GM18907 (cell line): ENCODE data around the gene GRAMD2A.
A peak's percentile ranks its signal among the peaks of the same experiment; 100 is the strongest.

Experiments
- ATAC-seq: cut with Tn5 transposase; IDR thresholded peaks from one replicate; pipeline ENCODE4 v1.9.1; 2021; ENCODE audit warnings: mild to moderate bottlenecking, moderate library complexity; ENCODE audit not compliant: unreplicated experiment

The GRAMD2A gene

GRCh38 chr15:72140088-72140487 is 57.5 kb downstream of the GRAMD2A start:
- no peak for ATAC-seq

DNA sequence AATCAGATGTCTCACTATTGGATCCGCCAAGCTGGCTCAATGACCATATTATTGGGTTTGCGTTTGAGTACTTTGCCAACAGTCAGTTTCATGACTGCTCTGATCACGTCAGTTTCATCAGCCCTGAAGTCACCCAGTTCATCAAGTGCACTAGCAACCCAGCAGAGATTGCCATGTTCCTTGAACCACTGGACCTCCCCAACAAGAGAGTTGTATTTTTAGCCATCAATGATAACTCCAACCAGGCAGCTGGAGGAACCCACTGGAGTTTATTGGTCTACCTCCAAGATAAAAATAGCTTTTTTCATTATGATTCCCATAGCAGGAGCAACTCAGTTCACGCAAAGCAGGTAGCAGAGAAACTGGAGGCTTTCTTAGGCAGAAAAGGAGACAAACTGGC is 57.9 kb downstream of the GRAMD2A start:
- ATAC-seq: no peak

DNA sequence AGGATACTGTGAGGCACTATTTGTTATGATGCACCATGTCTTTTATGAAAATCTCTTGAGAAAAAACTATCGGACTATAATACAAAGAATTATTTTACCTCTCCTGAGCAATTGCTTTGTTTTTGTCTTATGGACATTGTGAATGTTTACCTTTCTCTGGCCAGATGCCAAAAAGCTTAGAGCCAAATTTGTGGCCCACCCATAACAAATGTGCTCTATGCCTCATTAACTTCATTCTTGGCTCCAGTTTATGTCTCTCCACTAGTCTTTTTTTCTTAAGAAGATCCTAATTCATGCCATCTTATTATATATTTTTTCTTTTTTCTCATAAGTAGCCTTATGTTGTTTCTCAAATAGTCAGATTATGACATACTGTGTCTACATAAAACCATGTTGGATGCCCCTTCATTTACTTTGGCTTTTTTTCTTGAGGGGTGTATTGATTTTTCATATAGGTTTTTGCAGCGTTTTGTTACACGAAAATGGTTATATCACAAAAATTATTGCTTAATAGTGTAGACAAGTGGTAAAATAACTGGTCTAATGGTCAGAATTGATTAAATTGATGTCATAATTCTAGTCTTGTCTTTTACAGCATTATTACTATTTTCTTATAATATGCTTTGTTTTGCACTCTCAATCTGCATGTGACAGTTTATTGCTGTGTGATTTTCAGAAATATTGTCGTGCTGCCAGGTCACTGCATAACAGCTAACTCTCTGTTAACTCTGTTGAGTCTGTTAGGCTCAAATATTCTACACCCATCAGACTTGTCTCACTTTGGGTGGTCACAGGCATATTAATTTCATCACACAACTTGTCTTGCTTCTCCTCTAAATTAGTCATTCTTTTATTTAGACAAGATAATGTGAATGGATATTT is 61.2 kb downstream of the GRAMD2A start:
- ATAC-seq: no peak

GRCh38 chr15:72135719-72136118 is 61.9 kb downstream of the GRAMD2A start:
- ATAC-seq: no peak

GRCh38 chr15:72133211-72133610 is 64.4 kb downstream of the GRAMD2A start:
- ATAC-seq: no peak

GRCh38 chr15:72131922-72132321 is 65.7 kb downstream of the GRAMD2A start:
- no peak for ATAC-seq

- ATAC-seq: no peak
Measured at GRCh38 chr15:72130272-72130671, 67.3 kb downstream of the GRAMD2A start.

- ATAC-seq: no peak
Measured at GRCh38 chr15:72128359-72128758, 69.2 kb downstream of the GRAMD2A start.

GRCh38 chr15:72127724-72128322 is 69.8 kb downstream of the GRAMD2A start:
- ATAC-seq: no peak

GRCh38 chr15:72124218-72124617 is 73.4 kb downstream of the GRAMD2A start:
- no peak for ATAC-seq

DNA sequence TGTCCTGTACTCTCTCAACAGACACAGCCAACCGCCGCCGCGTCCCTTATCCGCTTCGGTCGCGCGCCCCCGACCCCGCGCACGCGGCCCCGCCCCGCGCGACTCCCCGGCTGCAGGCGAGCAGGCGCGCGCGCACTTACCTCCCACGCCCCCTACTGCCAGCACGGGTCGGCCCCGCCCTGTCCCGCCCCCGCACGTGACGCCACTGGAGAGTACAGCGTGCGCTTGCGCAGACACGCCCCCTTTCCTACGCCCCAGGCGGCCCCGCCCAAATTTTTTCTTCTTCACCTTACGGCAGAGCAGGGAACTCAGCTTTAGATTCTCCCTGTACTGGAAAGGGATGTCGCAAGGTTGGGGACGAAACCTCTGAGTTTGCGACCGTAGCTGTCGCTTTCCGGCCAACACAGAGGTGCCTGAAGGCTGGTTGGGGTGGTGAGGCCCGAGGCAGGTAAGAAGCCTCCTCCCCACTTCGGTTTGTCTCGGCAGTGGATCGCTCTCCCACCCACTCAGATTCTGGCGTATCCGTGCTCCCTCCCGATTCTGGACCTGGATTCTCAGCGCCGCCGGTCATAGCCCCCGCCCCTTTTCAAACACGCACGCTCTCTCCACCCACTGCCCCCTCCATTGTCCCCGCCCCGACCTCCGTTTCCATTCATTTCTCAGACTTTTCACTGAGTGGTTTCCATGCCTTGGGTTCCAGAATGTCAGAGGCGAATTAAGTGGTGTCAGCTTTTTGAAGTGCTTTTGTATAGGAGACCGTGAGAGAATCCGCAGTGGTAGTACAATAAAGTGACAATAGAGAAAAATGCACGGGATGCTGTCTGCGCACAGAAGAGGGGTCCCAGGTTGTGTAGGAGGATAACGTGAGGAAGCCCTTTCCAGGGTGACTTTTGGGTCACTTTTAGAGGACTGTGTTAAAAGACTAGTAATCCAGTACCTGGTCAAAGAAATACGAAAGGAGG is 79.3 kb downstream of the GRAMD2A start, which contains the start of the genes MYO9A and SENP8:
Gene MYO9A, minus strand, starts transcription at position 134 of the 962 bp plus-strand sequence. CDS start 71,587 bp downstream, outside the sequence.
Gene SENP8, plus strand, starts transcription at position 387 of the 962 bp plus-strand sequence. CDS start 21,221 bp downstream, outside the sequence.
- ATAC-seq: peak; percentile 70

DNA sequence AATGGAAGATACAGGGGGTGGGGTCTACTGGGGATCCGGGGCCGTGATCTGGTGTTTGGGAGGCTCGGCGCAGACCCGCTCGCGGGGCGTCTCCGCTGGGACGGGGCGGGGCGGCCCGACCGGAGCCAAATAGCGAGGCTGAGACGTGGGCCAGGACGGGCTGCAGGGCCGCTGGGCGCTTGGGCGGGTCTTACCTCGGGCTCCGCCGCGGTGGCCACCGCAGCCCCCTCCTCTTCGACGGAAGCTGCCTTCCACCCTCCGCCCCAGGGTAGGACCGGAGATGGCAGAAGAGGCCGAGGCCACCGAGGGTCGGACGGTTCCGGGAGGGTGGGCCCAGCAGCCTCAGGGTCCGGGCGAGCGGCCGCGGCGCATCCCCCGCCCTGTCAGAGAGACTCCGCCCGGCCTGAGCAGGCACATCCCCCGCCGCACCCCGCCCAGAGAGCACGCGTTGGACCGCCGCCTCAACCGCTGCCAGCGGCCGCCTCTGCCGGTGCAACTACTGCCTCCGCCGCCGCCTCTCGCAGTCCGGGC is 80.0 kb downstream of the GRAMD2A start:
- ATAC-seq: peak; percentile 70

GRCh38 chr15:72116731-72117485 is 80.7 kb downstream of the GRAMD2A start:
- ATAC-seq: peak; percentile 17

- ATAC-seq: no peak
Measured at GRCh38 chr15:72113347-72114031, 84.1 kb downstream of the GRAMD2A start.

GRCh38 chr15:72112805-72113204 is 84.8 kb downstream of the GRAMD2A start:
- ATAC-seq: no peak

- ATAC-seq: no peak
Measured at GRCh38 chr15:72112116-72112515, 85.5 kb downstream of the GRAMD2A start.

DNA sequence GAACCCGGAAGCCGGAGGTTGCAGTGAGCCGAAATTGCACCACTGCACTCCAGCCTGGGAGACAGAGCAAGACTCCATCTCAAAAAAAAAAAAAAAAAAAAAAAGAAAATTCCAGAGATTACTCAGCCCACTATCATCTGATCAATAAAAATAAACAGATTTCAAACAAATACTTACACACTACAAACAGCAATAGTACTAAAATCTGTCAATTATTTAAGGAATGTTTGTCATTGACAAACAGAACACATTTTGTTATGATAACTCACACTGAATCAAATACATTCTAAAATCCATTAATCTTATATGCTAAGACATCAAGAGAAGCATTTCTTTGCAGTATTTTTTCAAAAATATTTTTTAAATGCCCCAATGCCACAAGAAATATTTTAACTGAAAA is 87.2 kb downstream of the GRAMD2A start:
- ATAC-seq: no peak
